ENCODE data around the gene ABCB8.
"Not testable (repeated sequence)": the region's sequence is repeated elsewhere in the genome, so short reads cannot be mapped to it uniquely, and the experiment has no call there.

The ABCB8 gene

GRCh38 chr7:151009327-151010036, 18.8 kb upstream of the ABCB8 start:
- in situ Hi-C loops (cut with HindIII; ENCODE audit: low pct_ligation_motif_present, low sequenced_read_pairs) = no loop called here
- no peak for TF ChIP-seq CTCF (IDR thresholded peaks at IDR 0.05; ENCODE audit: low read depth, low read length, missing control alignments)
- no peaks in the 10 kb centered on the region for H3K36me3 ChIP-seq (replicated peaks)
- DNase-seq = no peak
- H3K27me3 ChIP-seq (replicated peaks) = peaks cover 6% of the 10 kb centered on the region
- H3K4me3 ChIP-seq (ENCODE audit: low read depth, low read length) = no peak overlapping the region
- no peak overlapping the region for H3K27ac ChIP-seq

- DNase-seq = no peak
- TF ChIP-seq CTCF (IDR thresholded peaks at IDR 0.05; ENCODE audit: low read depth, low read length, missing control alignments) = no peak
- H3K4me3 ChIP-seq (ENCODE audit: low read depth, low read length) = no peak overlapping the region
- H3K27me3 ChIP-seq (replicated peaks) = peaks cover 6% of the 10 kb centered on the region
- in situ Hi-C loops (cut with HindIII; ENCODE audit: low pct_ligation_motif_present, low sequenced_read_pairs) = no loop called here
- H3K27ac ChIP-seq = no peak overlapping the region
- no peaks in the 10 kb centered on the region for H3K36me3 ChIP-seq (replicated peaks)
Observed at GRCh38 chr7:151010037-151010306, 18.3 kb upstream of the ABCB8 start.

- Histone ChIP-seq H3K4me3 (ENCODE audit: low read depth, low read length) (no peak overlapping the region), H3K36me3 (replicated peaks) (no peaks in the 10 kb centered on the region), H3K27me3 (replicated peaks) (peaks cover 6% of the 10 kb centered on the region), H3K27ac (no peak overlapping the region)
- TF ChIP-seq CTCF (IDR thresholded peaks at IDR 0.05; ENCODE audit: low read depth, low read length, missing control alignments) = no peak
- DNase-seq = no peak
- in situ Hi-C loops (cut with HindIII; ENCODE audit: low pct_ligation_motif_present, low sequenced_read_pairs) = no loop called here
Observed at GRCh38 chr7:151010307-151011096, 17.7 kb upstream of the ABCB8 start.

- Histone ChIP-seq H3K36me3 (replicated peaks) (no peaks in the 10 kb centered on the region), H3K27me3 (replicated peaks) (peaks cover 6% of the 10 kb centered on the region), H3K27ac (no peak overlapping the region), H3K4me3 (ENCODE audit: low read depth, low read length) (no peak overlapping the region)
- no peak for DNase-seq
- no peak for TF ChIP-seq CTCF (IDR thresholded peaks at IDR 0.05; ENCODE audit: low read depth, low read length, missing control alignments)
- in situ Hi-C loops (cut with HindIII; ENCODE audit: low pct_ligation_motif_present, low sequenced_read_pairs) = no loop called here
Observed at GRCh38 chr7:151011097-151011409, 17.2 kb upstream of the ABCB8 start.

- H3K27me3 ChIP-seq (replicated peaks); H3K27ac ChIP-seq; in situ Hi-C loops (cut with HindIII; ENCODE audit: low pct_ligation_motif_present, low sequenced_read_pairs); DNase-seq; H3K4me3 ChIP-seq (ENCODE audit: low read depth, low read length); H3K36me3 ChIP-seq (replicated peaks): not testable (repeated sequence)
Observed at GRCh38 chr7:151011616-151012015, 16.6 kb upstream of the ABCB8 start.

- no peak for DNase-seq
- H3K27me3 ChIP-seq (replicated peaks) = peaks cover 6% of the 10 kb centered on the region
- TF ChIP-seq CTCF (IDR thresholded peaks at IDR 0.05; ENCODE audit: low read depth, low read length, missing control alignments) = no peak
- no peak overlapping the region for H3K4me3 ChIP-seq (ENCODE audit: low read depth, low read length)
- no peaks in the 10 kb centered on the region for H3K36me3 ChIP-seq (replicated peaks)
- H3K27ac ChIP-seq = no peak overlapping the region
- in situ Hi-C loops (cut with HindIII; ENCODE audit: low pct_ligation_motif_present, low sequenced_read_pairs) = no loop called here
Observed at GRCh38 chr7:151012031-151012692, 16.1 kb upstream of the ABCB8 start.

Data from brain microvascular endothelial cell (primary cell).